Left ventricle myocardium inferior (tissue), 1 donor: ENCODE results near the gene CUL4B. TPM values are rescaled to one million over a fixed set of nuclear protein-coding genes. Genes with fewer than 3 reads are reported as not detected.

ENCODE experiments used
- DNase-seq: peaks from one replicate; pipeline ENCODE4 v3.0.0-alpha.2; 2020
- H3K27ac ChIP-seq: fragments of 200-600 bp; replicated peaks from 2 replicates; pipeline ENCODE4 v1.8.0; 2021
- H3K27me3 ChIP-seq: fragments of 200-600 bp; 2 replicates; pipeline ENCODE4 v1.8.0; 2021; ENCODE audit warnings: low read depth
- H3K36me3 ChIP-seq: fragments of 200-600 bp; 2 replicates; pipeline ENCODE4 v1.8.0; 2021
- H3K4me1 ChIP-seq: fragments of 200-600 bp; 2 replicates; pipeline ENCODE4 v1.8.0; 2021
- H3K4me3 ChIP-seq: fragments of 200-600 bp; 2 replicates; pipeline ENCODE4 v1.8.0; 2021; ENCODE audit warnings: mild to moderate bottlenecking, moderate library complexity
- H3K9me3 ChIP-seq: fragments of 200-600 bp; replicated peaks from 2 replicates; pipeline ENCODE4 v1.8.0; 2021
- intact Hi-C: fragments of 100-400 bp; cut with micrococcal nuclease; formaldehyde crosslinking; loops from one replicate; pipeline ENCODE4 v1.11.0; 2022
- total RNA-seq: library from RNA; stranded (reverse); fragmentation: NEBNext Ultra II Directional; extraction: Animal tissue kit (Norgen Biotek cat#: 25700); gene quantifications from one replicate; pipeline ENCODE4 v1.2.1, GENCODE V29; 2021
- TF ChIP-seq, protein P1 (sequence below): fragments of 200-600 bp; IDR thresholded peaks from 2 replicates; pipeline ENCODE4 v1.8.0; 2021; ENCODE audit warnings: antibody characterized with exemption, mild to moderate bottlenecking, borderline replicate concordance
- donor health status: DM: no; HTN: yes; CAD: no; lungs with severe emphysema.

Gene CUL4B
- total RNA-seq, 1 donor from 2014 or later: 18.9 TPM

GRCh38 chrX:120549483-120550452 is 11.0 kb downstream of the CUL4B start:
- intact Hi-C loops: no loop called here
- Histone ChIP-seq H3K27me3 (no peaks in the 10 kb centered on the region), H3K4me3 (no peak overlapping the region), H3K36me3 (peaks cover 8% of the 10 kb centered on the region), H3K27ac (no peak overlapping the region), H3K4me1 (peaks cover 4% of the 10 kb centered on the region), H3K9me3 (no peaks in the 10 kb centered on the region)
- TF ChIP-seq, protein P1, sequence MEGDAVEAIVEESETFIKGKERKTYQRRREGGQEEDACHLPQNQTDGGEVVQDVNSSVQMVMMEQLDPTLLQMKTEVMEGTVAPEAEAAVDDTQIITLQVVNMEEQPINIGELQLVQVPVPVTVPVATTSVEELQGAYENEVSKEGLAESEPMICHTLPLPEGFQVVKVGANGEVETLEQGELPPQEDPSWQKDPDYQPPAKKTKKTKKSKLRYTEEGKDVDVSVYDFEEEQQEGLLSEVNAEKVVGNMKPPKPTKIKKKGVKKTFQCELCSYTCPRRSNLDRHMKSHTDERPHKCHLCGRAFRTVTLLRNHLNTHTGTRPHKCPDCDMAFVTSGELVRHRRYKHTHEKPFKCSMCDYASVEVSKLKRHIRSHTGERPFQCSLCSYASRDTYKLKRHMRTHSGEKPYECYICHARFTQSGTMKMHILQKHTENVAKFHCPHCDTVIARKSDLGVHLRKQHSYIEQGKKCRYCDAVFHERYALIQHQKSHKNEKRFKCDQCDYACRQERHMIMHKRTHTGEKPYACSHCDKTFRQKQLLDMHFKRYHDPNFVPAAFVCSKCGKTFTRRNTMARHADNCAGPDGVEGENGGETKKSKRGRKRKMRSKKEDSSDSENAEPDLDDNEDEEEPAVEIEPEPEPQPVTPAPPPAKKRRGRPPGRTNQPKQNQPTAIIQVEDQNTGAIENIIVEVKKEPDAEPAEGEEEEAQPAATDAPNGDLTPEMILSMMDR: no peak
- DNase-seq: no peak

DNA sequence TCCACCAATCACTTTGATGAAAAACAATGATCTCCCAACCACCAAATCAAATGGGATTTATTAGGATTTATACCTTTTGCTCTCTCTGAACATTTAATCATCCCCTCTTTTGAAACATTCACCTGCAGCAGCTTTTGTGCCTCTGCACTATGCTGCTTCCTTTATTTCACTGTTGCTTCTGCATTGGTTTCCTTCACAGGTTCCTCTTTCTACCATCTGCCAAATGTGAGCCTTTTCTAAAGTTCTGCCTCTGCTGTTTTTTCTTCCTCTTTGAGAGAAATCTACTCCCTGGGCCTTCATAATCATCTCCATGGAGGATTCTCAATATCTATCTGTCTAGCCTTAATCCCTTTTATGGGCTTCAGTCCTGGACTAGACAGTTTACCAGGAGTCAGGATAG is 24.7 kb downstream of the CUL4B start:
- peaks cover 90% of the 10 kb centered on the region for H3K36me3 ChIP-seq
- intact Hi-C loops: no loop called here
- TF ChIP-seq, protein P1: no peak
- no peak overlapping the region for H3K27ac ChIP-seq
- H3K4me3 ChIP-seq: no peak overlapping the region
- no peaks in the 10 kb centered on the region for H3K27me3 ChIP-seq
- DNase-seq: no peak
- no peaks in the 10 kb centered on the region for H3K9me3 ChIP-seq
- no peaks in the 10 kb centered on the region for H3K4me1 ChIP-seq

GRCh38 chrX:120534413-120535205 is 26.2 kb downstream of the CUL4B start:
- intact Hi-C loops: no loop called here
- TF ChIP-seq, protein P1: no peak
- H3K4me1 ChIP-seq: no peaks in the 10 kb centered on the region
- no peak for DNase-seq
- H3K4me3 ChIP-seq: no peak overlapping the region
- H3K27ac ChIP-seq: no peak overlapping the region
- peaks cover 87% of the 10 kb centered on the region for H3K36me3 ChIP-seq
- no peaks in the 10 kb centered on the region for H3K27me3 ChIP-seq
- H3K9me3 ChIP-seq: no peaks in the 10 kb centered on the region

DNA sequence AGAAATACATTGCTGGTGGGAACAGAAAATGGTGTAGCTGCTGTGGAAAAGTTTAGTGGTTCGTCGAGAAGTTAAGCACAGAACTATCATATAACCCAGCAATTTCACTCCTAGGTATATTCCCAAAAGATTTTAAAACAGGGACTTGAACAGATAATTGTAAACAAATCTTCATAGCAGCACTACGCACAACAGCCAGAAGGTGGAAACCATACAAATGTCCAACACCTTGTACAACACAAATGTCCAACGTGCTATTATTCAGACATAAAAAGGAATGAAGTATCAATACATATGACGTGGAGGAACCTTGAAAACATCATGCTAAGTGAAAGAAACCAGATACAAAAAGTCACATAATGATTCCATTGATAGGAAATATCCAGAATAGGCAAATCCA is 37.9 kb downstream of the CUL4B start:
- Histone ChIP-seq H3K27me3 (no peaks in the 10 kb centered on the region), H3K4me1 (no peaks in the 10 kb centered on the region), H3K9me3 (no peaks in the 10 kb centered on the region), H3K27ac (no peak overlapping the region), H3K4me3 (no peak overlapping the region), H3K36me3 (peaks cover 18% of the 10 kb centered on the region)
- no peak for DNase-seq
- intact Hi-C loops: no loop called here
- TF ChIP-seq, protein P1: no peak

DNA sequence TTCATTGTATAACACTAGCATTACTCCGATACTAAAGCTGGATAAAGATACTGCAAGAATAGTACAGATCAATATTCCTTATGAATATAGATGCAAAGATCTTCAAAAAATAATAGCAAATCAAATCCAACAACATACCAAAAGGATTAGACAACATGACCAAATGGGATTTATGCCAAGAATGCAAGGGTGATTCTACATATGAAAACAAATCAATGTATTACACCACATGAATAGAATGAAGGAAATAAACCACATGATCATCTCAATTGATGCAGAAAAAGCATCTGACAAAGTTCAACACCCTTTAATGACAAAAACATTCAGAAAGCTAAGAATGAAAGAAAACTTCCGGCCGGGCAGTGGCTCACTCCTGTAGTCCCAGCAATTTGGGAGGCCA is 42.8 kb downstream of the CUL4B start:
- intact Hi-C loops: no loop called here
- no peaks in the 10 kb centered on the region for H3K4me1 ChIP-seq
- no peaks in the 10 kb centered on the region for H3K27me3 ChIP-seq
- no peak for DNase-seq
- no peaks in the 10 kb centered on the region for H3K9me3 ChIP-seq
- H3K27ac ChIP-seq: no peak overlapping the region
- TF ChIP-seq, protein P1: no peak
- no peak overlapping the region for H3K4me3 ChIP-seq
- no peaks in the 10 kb centered on the region for H3K36me3 ChIP-seq
